Heart right ventricle (tissue), 16 donors: Measurements from ENCODE around the gene BBLN. TPM values are rescaled to one million over a fixed set of nuclear protein-coding genes. Genes with fewer than 3 reads are reported as not detected.

ENCODE experiments used
- ATAC-seq, 8 donors: fragments of 200-7000 bp; cut with Tn5 transposase; one replicate each; pipeline ENCODE4 v1.9.1; 2020; ENCODE audit warnings: mild to moderate bottlenecking in 8 of 8, moderate library complexity in 8 of 8, moderate number of reproducible peaks in 1 of 8
- DNase-seq, 2 donors: peaks; one replicate each; pipeline ENCODE4 v3.0.0-alpha.2; 2020
- H3K27ac ChIP-seq, 10 donors: fragments of 200-600 bp; sonication (generic) in 2 of 10; one replicate each; pipeline versions ENCODE4 v1.5.0 to v1.8.0; 2020 to 2022; ENCODE audit warnings: mild to moderate bottlenecking in 3 of 10
- H3K27me3 ChIP-seq, 7 donors: fragments of 200-600 bp; one replicate each; pipeline ENCODE4 v1.8.0; 2021 to 2022; ENCODE audit warnings: mild to moderate bottlenecking in 2 of 7
- H3K36me3 ChIP-seq, 9 donors: fragments of 200-600 bp; sonication (generic) in 1 of 9; one replicate each; pipeline versions ENCODE4 v1.5.0 to v1.8.0; 2020 to 2022; ENCODE audit warnings: mild to moderate bottlenecking in 2 of 9
- H3K4me1 ChIP-seq, 9 donors: fragments of 200-600 bp; sonication (generic) in 1 of 9; one replicate each; pipeline versions ENCODE4 v1.5.0 to v1.8.0; 2020 to 2022; ENCODE audit warnings: mild to moderate bottlenecking in 4 of 9
- H3K4me3 ChIP-seq, 10 donors: fragments of 200-600 bp; sonication (generic) in 2 of 10; one replicate each; pipeline versions ENCODE4 v1.5.0 to v1.8.0; 2020 to 2022; ENCODE audit warnings: mild to moderate bottlenecking in 7 of 10, moderate library complexity in 2 of 10
- H3K9me3 ChIP-seq, 11 donors: fragments of 200-600 bp in 10 of 11; sonication (generic) in 2 of 11; one replicate each; pipeline versions ENCODE4 v1.5.0 to v1.8.0; 2013 to 2022; ENCODE audit warnings: mild to moderate bottlenecking in 2 of 11, control low read depth in 1 of 11, moderate library complexity in 1 of 11
- CTCF ChIP-seq, 9 donors: fragments of 200-600 bp; sonication (generic) in 2 of 9; IDR thresholded peaks; one replicate each; pipeline versions ENCODE4 v1.5.0 to v1.8.0; 2021 to 2022; ENCODE audit warnings: antibody characterized with exemption in 9 of 9, mild to moderate bottlenecking in 5 of 9, moderate library complexity in 1 of 9
- WGBS, 2 donors: extraction: QIAGEN DNeasy Blood & Tissue Kit; methylation state at CpG; one replicate each; pipeline ENCODE4 v1.1.7; 2013; ENCODE audit warnings: inconsistent platforms in 1 of 2; 5-methylcytosine and 5-hydroxymethylcytosine counted together
- intact Hi-C, 10 donors: fragments of 100-400 bp; cut with DNase I; formaldehyde crosslinking; loops; one replicate each; pipeline versions ENCODE4 v1.11.1 to v1.14.2; 2022
- polyA plus RNA-seq, 2 donors: library from polyadenylated mRNA; stranded (reverse); fragments of 200-250 nt; gene quantifications; one replicate each; pipeline ENCODE4 v1.2.3, GENCODE V29; 2013
- total RNA-seq, 10 donors: library from RNA; stranded (reverse); fragmentation: NEBNext Ultra II Directional in 3 of 10; extraction: Animal tissue kit (Norgen Biotek cat#: 25700) in 3 of 10; gene quantifications; one replicate each; pipeline versions ENCODE4 v1.2.1 to v1.2.4, GENCODE V29; 2021 to 2023
- donor health status: Arrhythmogenic right ventricular cardiomyopathy.
- donor health status: ischemic (EF 13 %, LVEDD 7.1; RV severe dilation, severe dysfunction).
- donor health status: healthy with polysubstance abuse.
- donor health status: DM: no; HTN: yes; CAD: no.
- donor health status: DM: no; HTN: no; CAD: no.
- donor health status: ischemic (EF 25% LVEDD 6.9; RV normal size, moderate dysfunction).
- donor health status: ischemic (EF 25% LVEDD 5.7; RV mildly dilated, moderate dysfunction).
- donor health status: healthy.
- donor health status: DM: yes; HTN: yes; CAD: no.
- donor health status: Ischemic cardiomyopathy.
- donor health status: ischemic (EF 35%, LVEDD 5.7; RV mildly dilated, moderate dysfunction).
- donor health status: nonischemic (EF 11% LVEDD 7.7; RV severe dilation, severe dysfunction).
- donor health status: DM: yes; HTN: yes; CAD: no.
- donor health status: PGD.
- donor health status: ischemic (EF 29% LVEDD 5.4; RV normal size, mild dysfunction).
- donor health status: nonischemic (EF 23%, LVEDD 6.1; RV moderate dilation, normal function).

Gene BBLN
- total and polyA plus RNA-seq, 12 donors, result 29.5 to 159 (median 38.6) TPM

DNA sequence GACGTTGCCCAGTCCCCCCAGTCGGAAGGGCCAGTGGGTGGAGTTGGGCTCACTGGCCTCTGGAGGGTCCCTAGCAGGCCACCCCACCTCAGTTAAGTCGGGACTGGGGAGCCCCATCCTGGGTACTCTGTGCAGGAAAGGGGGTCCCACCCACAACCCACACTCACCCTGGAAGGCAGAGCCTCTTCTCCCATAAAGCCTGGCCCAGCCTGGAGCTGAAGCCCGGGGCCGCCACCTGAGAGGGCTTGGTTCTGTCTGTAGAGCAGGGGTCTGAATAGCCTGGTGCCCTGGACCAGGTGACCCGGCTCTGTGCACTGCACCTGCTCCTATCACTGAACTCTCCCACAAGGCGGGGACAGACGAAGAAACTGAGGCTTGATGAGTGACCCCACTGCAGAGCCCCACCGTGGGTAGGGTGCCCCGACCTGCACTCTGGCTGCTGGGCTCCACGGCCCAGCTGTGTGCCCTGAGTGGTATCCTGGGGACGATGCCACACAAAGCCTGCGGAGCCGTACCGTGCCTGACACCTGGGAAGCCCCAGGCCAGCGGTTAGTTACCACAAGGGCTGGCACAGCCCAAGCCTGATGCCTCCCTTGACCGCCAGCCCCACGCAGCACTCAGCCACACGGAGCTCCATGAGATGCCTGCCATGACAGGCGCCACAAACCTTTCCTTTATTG lies 39.9 kb upstream of the BBLN start:
- peaks cover 0 to 56% (median 24%) of the 10 kb centered on the region in 9 donors for H3K36me3 ChIP-seq
- peak in 1 of 2 donors; percentile 10 for DNase-seq

DNA sequence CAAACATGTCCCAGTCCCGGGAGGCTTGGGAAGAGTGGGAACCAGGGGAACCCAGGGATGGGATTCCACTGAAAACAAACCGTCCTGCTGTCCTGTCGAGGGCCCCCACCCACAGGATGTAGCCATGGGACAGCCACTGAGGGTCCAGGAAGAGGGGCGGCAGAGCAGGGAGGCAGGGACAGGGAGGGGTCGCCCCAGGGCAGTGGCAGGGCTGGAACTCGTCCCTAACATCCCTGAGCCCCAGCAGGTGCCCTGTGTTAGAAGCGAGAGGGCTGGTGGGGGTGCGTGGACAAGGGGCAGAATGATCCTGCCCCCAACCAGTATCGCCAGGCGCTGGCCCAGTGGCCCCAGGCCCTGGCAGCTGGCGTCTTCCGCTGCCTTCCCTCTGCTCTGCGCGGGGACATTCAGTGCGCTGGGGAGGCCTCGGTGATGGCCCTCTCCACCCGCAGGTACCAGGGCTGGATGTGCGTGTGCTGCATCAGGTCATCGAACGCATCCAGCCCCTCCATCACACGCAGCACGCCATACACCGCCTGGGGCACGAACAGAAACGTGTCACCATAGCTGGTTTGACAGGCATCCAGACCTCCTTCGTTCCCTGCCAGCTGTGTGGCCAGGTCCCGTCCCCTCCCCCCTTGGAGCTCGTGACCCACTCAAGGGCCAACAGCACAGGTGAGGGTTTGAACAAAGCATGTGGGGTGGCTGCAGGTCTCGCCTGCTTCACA lies 39.2 kb upstream of the BBLN start:
- Histone ChIP-seq H3K9me3 (no peaks in the 10 kb centered on the region), H3K27ac (no peak overlapping the region), H3K4me3 (no peak overlapping the region), H3K36me3 (peaks cover 0 to 54% (median 24%) of the 10 kb centered on the region in 9 donors), H3K4me1 (peaks cover 5 to 26% (median 19%) of the 10 kb centered on the region in 9 donors), H3K27me3 (no peaks in the 10 kb centered on the region)
- WGBS, 2 donors, result 81 to 82% methylated on average over 29 of the region's 29 CpGs
- peak in 1 of 2 donors; percentile 7 for DNase-seq
- no peak for TF ChIP-seq CTCF (IDR thresholded peaks at IDR 0.05)
- no peak for ATAC-seq
- intact Hi-C loops, result no loop called here

More for the DNA sequence above, 39.9 kb upstream of the BBLN start:
- no peak for TF ChIP-seq CTCF (IDR thresholded peaks at IDR 0.05)
- Histone ChIP-seq H3K9me3 (no peaks in the 10 kb centered on the region), H3K27me3 (no peaks in the 10 kb centered on the region), H3K27ac (no peak overlapping the region), H3K4me1 (peaks cover 0 to 18% (median 12%) of the 10 kb centered on the region in 9 donors), H3K4me3 (no peak overlapping the region)
- WGBS, 2 donors, result 85 to 87% methylated on average over 20 of the region's 20 CpGs
- ATAC-seq, result peak in 1 of 8 donors; percentile 1
- intact Hi-C loops, result no loop called here

- H3K4me3 ChIP-seq, result no peak overlapping the region
- TF ChIP-seq CTCF (IDR thresholded peaks at IDR 0.05), result no peak
- no peaks in the 10 kb centered on the region for H3K27me3 ChIP-seq
- H3K4me1 ChIP-seq, result peaks cover 9 to 31% (median 24%) of the 10 kb centered on the region in 9 donors
- H3K36me3 ChIP-seq, result peaks cover 0 to 54% (median 24%) of the 10 kb centered on the region in 9 donors
- no peak for DNase-seq
- intact Hi-C loops, result no loop called here
- no peaks in the 10 kb centered on the region for H3K9me3 ChIP-seq
- WGBS, 2 donors, result 93 to 96% methylated on average over 5 of the region's 5 CpGs
- H3K27ac ChIP-seq, result no peak overlapping the region
- no peak for ATAC-seq
Measured at GRCh38 chr9:128121466-128121810, 38.6 kb upstream of the BBLN start.

DNA sequence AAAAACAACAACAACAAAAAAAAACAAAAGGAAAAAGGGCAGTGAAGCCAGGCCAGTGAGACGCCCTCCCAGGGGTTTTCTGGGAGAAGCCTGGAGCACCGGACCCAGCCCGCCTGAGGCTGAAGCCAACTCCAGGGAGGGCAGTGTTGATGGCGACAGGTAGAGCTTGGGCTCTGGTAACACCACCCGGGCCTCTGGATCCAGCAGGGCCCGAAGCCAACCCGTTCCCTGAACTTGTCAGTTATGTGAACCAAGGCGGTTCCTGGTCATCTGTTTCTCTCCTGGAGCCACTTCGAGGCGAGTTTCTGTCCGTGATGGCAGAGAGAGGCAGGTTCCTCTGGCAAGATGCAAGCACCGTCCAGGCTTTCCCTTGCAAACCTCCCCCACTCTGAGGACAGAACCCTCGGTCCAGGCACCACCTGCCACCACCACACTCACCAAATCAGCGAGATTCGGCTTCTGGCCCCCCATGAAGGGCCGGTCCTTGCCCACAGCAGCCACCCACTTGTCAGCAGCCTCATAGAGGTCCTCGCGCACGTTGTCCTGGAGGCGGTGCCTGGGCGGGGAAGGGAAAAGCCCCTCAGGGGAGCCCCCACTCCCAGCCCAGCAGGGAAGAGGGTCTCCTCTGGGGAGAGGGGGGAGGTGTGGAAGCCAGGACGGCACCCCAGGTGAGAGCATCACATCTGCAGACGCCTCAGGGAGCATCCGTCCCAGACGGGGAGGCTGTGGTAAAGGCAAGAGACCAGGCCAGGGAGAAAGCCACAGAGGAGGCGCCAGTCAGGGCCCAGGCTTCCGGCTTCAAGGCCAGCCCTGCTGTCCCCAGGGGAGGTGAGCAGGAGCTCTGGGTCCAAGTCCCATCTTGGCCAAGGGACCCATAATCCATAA lies 37.9 kb upstream of the BBLN start:
- no peak overlapping the region for H3K27ac ChIP-seq
- intact Hi-C loops, result no loop called here
- WGBS, 2 donors, result 88 to 92% methylated on average over 27 of the region's 27 CpGs

More for the DNA sequence above, 37.9 kb upstream of the BBLN start:
- ATAC-seq (no peak), DNase-seq (peak in 1 of 2 donors; percentile 6)
- Histone ChIP-seq H3K9me3 (no peaks in the 10 kb centered on the region), H3K4me1 (peaks cover 11 to 38% (median 31%) of the 10 kb centered on the region in 9 donors), H3K4me3 (no peak overlapping the region), H3K27me3 (no peaks in the 10 kb centered on the region), H3K36me3 (peaks cover 0 to 54% (median 24%) of the 10 kb centered on the region in 9 donors)
- no peak for TF ChIP-seq CTCF (IDR thresholded peaks at IDR 0.05)
